ENCODE measurements around the gene VPS13D. TPM values are rescaled to one million over a fixed set of nuclear protein-coding genes. Genes with fewer than 3 reads are reported as not detected.

The VPS13D gene
- total RNA-seq, 2 donors from 2014 or later = 63.5 to 67.6 TPM

GRCh38 chr1:12505231-12505630, 275.4 kb downstream of the VPS13D start:
- Mint-ChIP-seq H3K4me3 (no peak overlapping the region), H3K27me3 (no peaks in the 10 kb centered on the region), H3K36me3 (ENCODE audit: low read depth) (peaks cover 8% of the 10 kb centered on the region), H3K27ac (no peak overlapping the region), H3K4me1 (peaks cover 23% of the 10 kb centered on the region)
- no peak for DNase-seq
- ATAC-seq = no peak
- no peaks in the 10 kb centered on the region for H3K9me3 ChIP-seq (ENCODE audit: control insufficient read depth, low read length, poor library complexity, severe bottlenecking)

DNA sequence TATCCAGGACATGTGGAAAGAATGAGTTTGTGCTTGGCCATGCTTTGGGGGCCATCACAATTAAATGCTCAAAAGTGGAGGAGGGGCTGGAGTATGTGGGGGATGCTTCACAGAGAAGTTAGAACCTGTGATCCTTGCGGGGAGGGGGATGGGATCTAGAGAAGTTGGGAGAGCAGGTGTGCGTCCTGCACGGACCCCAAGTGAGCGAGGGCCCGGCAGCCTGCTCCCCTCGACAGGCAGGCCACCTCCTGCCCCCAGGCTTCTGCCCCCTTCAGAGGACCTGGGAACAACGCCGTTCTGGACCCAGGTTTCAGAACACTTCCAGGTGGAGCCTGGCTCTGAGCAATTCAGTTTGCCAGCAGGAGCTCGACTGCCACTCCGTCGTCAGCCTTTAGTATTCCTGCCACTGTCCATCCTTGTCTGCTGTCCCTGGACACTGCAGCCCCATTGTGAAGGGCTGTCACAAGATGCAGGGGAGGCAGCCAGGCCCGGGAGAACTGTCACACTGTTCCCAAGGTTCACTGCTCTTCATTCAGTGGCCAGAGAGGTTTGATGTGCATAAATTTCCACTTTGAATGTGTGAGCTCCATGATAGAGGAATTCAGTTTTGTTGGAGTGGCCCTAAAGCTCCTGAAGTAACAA, 275.9 kb downstream of the VPS13D start:
- no peak for ATAC-seq
- peaks cover 8% of the 10 kb centered on the region for H3K36me3 Mint-ChIP-seq (ENCODE audit: low read depth)
- no peaks in the 10 kb centered on the region for H3K9me3 ChIP-seq (ENCODE audit: control insufficient read depth, low read length, poor library complexity, severe bottlenecking)
- H3K27me3 Mint-ChIP-seq = no peaks in the 10 kb centered on the region
- peaks cover 28% of the 10 kb centered on the region for H3K4me1 Mint-ChIP-seq
- no peak overlapping the region for H3K27ac Mint-ChIP-seq
- H3K4me3 Mint-ChIP-seq = no peak overlapping the region
- DNase-seq = no peak

- no peak overlapping the region for H3K4me3 Mint-ChIP-seq
- H3K36me3 Mint-ChIP-seq (ENCODE audit: low read depth) = peaks cover 7% of the 10 kb centered on the region
- no peak for DNase-seq
- peaks cover 27% of the 10 kb centered on the region for H3K4me1 Mint-ChIP-seq
- no peak for ATAC-seq
- H3K27me3 Mint-ChIP-seq = no peaks in the 10 kb centered on the region
- H3K9me3 ChIP-seq (ENCODE audit: control insufficient read depth, low read length, poor library complexity, severe bottlenecking) = no peaks in the 10 kb centered on the region
- no peak overlapping the region for H3K27ac Mint-ChIP-seq
These were observed 276.8 kb downstream of the VPS13D start for GRCh38 chr1:12506281-12507280.

DNA sequence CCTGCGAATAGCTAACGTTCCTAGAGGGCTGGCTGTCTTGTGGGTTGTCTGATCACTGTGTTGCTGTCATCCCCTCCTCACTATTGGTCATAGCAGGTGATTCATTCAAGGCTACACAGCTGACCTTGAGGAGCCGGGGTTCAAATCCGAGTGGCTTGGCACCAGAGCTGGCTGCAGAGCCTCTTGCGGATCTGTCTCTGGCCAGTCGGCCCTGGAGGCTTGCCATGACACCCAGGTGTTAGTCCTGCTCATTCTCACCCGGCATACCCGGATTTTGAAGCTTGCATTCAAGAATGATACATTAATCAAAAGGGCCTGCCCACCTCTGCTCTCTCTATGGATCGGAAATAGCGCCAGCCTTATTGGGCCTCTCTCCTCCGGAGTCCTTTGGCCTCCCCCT, 277.8 kb downstream of the VPS13D start:
- H3K36me3 Mint-ChIP-seq (ENCODE audit: low read depth) = peaks cover 5% of the 10 kb centered on the region
- H3K4me1 Mint-ChIP-seq = peaks cover 20% of the 10 kb centered on the region
- DNase-seq (no peak), ATAC-seq (no peak)
- no peaks in the 10 kb centered on the region for H3K27me3 Mint-ChIP-seq
- no peak overlapping the region for H3K4me3 Mint-ChIP-seq
- peak overlapping the region; percentile 97 for H3K27ac Mint-ChIP-seq
- no peaks in the 10 kb centered on the region for H3K9me3 ChIP-seq (ENCODE audit: control insufficient read depth, low read length, poor library complexity, severe bottlenecking)

DNA sequence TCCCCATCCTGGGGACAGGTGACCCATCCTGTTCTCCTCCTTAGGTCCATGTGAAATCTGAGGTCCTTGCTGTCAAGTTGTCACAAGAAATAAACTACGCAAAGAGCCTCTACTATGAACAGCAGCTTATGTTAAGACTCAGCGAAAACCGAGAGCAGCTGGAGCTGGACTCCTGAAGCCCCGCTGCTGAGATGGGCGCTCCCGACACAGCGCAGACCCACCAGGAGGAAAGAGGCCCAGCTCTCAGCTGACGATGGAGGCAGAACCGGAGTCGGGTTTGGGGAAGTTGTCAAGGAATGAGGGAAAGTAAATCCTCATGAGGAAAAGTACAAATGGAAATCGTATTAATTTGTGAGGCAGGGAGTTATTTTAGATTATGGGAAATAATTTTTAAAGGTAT, 279.0 kb downstream of the VPS13D start:
- H3K9me3 ChIP-seq (ENCODE audit: control insufficient read depth, low read length, poor library complexity, severe bottlenecking) = no peaks in the 10 kb centered on the region
- H3K4me1 Mint-ChIP-seq = peaks cover 20% of the 10 kb centered on the region
- ATAC-seq (no peak), DNase-seq (no peak)
- H3K27me3 Mint-ChIP-seq = no peaks in the 10 kb centered on the region
- peaks cover 7% of the 10 kb centered on the region for H3K36me3 Mint-ChIP-seq (ENCODE audit: low read depth)
- peak overlapping the region; percentile 97 for H3K27ac Mint-ChIP-seq
- no peak overlapping the region for H3K4me3 Mint-ChIP-seq

DNA sequence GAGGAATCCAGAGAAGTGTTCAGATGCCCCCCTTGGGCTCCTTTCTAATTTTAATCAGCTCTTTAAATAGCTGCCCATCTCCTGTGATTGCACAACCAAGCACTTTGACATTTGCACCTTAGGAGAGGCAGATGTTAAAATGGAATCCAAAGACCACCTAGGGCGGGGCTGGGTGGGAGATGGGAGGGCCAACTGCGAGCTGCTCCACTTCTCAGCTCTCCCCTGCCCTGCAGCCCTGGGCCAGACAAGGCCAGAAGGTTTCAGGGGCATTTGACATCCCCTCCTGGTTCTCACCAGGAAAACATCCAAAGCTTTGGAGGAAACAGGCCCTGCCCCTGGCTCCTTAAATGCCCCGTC, 281.3 kb downstream of the VPS13D start:
- H3K9me3 ChIP-seq (ENCODE audit: control insufficient read depth, low read length, poor library complexity, severe bottlenecking) = no peaks in the 10 kb centered on the region
- ATAC-seq (no peak), DNase-seq (no peak)
- H3K27ac Mint-ChIP-seq = peak overlapping the region; percentile 97
- peaks cover 4% of the 10 kb centered on the region for H3K36me3 Mint-ChIP-seq (ENCODE audit: low read depth)
- peaks cover 23% of the 10 kb centered on the region for H3K4me1 Mint-ChIP-seq
- H3K4me3 Mint-ChIP-seq = peak overlapping the region; percentile 91
- H3K27me3 Mint-ChIP-seq = no peaks in the 10 kb centered on the region

DNA sequence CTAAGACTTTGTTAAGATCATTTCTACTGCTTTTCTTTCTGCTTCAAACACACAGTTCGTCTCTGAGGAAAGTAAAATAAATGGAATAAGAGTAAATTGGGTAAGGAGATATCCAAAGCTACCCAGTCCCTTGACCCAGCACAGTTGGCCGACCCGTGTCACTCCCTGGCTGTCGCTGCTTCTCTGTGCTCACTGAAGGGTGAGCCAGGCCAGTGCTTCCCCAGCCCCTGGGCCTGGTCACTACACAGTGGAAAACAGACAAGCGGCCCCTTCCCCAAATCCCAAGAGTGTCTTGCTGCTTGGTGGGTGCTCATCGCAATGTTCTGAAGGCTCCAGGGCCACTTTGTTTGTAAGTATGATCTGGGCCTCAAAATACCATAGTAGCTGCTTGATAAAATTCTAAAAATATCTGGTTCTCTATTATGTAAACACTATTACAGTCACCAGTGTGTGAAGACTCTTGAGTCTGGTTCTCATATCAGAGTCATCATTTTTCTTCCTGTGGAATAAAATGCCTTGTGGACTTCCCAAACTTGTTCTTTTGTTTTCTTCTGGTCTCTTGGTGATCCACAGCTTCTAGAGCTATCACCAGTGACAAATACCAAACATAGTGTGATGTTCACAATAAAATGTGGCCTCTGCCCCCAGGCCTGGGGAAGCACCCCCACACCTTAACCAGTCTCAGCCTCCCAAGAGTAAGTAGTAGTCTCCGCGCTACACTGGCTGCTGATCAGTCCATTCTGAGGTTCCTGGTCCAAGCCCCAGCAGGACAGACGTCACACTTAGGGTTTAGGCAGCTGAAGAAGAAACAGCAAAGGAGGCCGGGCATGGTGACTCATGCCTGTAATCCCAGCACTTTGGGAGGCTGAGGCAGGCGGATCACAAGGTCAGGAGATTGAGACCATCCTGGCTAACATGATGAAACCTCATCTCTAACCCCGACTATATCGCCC, 282.0 kb downstream of the VPS13D start:
- H3K27me3 Mint-ChIP-seq = no peaks in the 10 kb centered on the region
- H3K4me3 Mint-ChIP-seq = peak overlapping the region; percentile 81
- H3K36me3 Mint-ChIP-seq (ENCODE audit: low read depth) = peaks cover 4% of the 10 kb centered on the region

DNA sequence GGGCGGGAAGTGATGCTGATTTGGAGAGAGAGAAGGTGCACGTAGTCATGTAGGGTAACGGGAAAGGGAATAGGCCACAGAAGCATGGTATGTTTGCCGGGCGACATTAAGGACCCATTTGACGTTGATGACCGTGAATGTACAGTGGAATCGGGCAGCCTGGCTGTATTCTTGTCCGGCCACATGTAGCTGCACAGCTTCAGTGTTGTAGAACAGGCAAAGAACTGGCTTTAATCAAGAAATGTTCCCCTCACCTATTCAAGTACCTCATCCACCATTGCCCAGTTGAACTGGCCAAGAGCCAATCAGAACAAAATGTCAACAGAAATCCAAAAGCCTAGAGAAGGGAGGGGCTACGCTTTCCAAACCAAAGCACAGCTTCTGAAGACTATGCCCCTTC, 283.4 kb downstream of the VPS13D start:
- no peak overlapping the region for H3K27ac Mint-ChIP-seq
- DNase-seq (no peak), ATAC-seq (no peak)
- peaks cover 4% of the 10 kb centered on the region for H3K36me3 Mint-ChIP-seq (ENCODE audit: low read depth)
- no peaks in the 10 kb centered on the region for H3K27me3 Mint-ChIP-seq
- peaks cover 27% of the 10 kb centered on the region for H3K4me1 Mint-ChIP-seq
- no peaks in the 10 kb centered on the region for H3K9me3 ChIP-seq (ENCODE audit: control insufficient read depth, low read length, poor library complexity, severe bottlenecking)
- no peak overlapping the region for H3K4me3 Mint-ChIP-seq

More for the DNA sequence above, 282.0 kb downstream of the VPS13D start:
- DNase-seq (no peak), ATAC-seq (no peak)
- Mint-ChIP-seq H3K27ac (peak overlapping the region; percentile 97), H3K4me1 (peaks cover 23% of the 10 kb centered on the region)
- no peaks in the 10 kb centered on the region for H3K9me3 ChIP-seq (ENCODE audit: control insufficient read depth, low read length, poor library complexity, severe bottlenecking)

GRCh38 chr1:12514590-12514989, 284.8 kb downstream of the VPS13D start:
- H3K4me1 Mint-ChIP-seq = peaks cover 29% of the 10 kb centered on the region
- peak overlapping the region; percentile 81 for H3K27ac Mint-ChIP-seq
- DNase-seq (no peak), ATAC-seq (no peak)
- H3K4me3 Mint-ChIP-seq = no peak overlapping the region
- no peaks in the 10 kb centered on the region for H3K27me3 Mint-ChIP-seq
- peaks cover 4% of the 10 kb centered on the region for H3K36me3 Mint-ChIP-seq (ENCODE audit: low read depth)
- no peaks in the 10 kb centered on the region for H3K9me3 ChIP-seq (ENCODE audit: control insufficient read depth, low read length, poor library complexity, severe bottlenecking)

DNA sequence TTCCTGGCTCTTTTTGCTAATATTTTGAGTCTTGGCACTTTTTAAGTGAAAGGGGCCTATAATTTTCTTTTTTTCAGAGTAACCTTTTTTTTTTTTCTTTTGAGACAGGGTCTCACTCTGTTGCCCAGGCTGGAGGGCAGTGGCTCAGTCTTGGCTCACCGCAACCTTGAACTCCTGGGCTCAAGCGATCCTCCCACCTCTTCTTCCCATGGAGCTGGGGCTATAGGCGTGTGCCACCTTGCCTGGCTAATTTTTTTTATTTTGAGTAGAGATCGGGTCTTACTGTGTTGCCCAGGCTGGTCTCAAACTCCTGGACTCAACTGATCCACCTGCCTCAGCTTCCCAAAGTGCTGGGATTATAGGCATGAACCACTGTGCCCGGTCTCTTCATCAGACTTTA, 285.4 kb downstream of the VPS13D start:
- H3K36me3 Mint-ChIP-seq (ENCODE audit: low read depth) = peaks cover 4% of the 10 kb centered on the region
- no peaks in the 10 kb centered on the region for H3K27me3 Mint-ChIP-seq
- DNase-seq (no peak), ATAC-seq (no peak)
- H3K9me3 ChIP-seq (ENCODE audit: control insufficient read depth, low read length, poor library complexity, severe bottlenecking) = no peaks in the 10 kb centered on the region
- H3K4me3 Mint-ChIP-seq = no peak overlapping the region
- no peak overlapping the region for H3K27ac Mint-ChIP-seq
- H3K4me1 Mint-ChIP-seq = peaks cover 25% of the 10 kb centered on the region

DNA sequence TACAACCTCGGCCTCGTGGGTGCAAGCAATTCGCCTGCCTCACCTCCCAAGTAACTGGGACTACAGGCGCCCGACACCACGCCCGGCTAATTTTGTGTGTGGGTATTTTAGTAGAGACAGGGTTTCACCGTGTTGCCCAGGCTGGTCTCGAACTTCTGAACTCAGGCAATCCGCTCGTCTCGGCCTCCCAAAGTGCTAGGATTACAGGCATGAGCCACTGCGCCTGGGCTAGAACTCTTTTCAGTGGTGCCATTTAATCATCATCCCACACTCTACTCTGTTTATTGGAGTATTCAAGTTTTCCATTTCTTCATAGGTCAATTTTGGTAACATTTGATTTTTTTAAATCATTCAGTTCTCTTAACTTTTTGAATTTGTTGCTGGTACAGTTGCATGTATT, 286.9 kb downstream of the VPS13D start:
- Mint-ChIP-seq H3K36me3 (ENCODE audit: low read depth) (peaks cover 4% of the 10 kb centered on the region), H3K27me3 (no peaks in the 10 kb centered on the region), H3K27ac (no peak overlapping the region), H3K4me1 (peaks cover 19% of the 10 kb centered on the region), H3K4me3 (no peak overlapping the region)
- ATAC-seq (no peak), DNase-seq (no peak)
- H3K9me3 ChIP-seq (ENCODE audit: control insufficient read depth, low read length, poor library complexity, severe bottlenecking) = no peaks in the 10 kb centered on the region

- H3K9me3 ChIP-seq (ENCODE audit: control insufficient read depth, low read length, poor library complexity, severe bottlenecking) = no peaks in the 10 kb centered on the region
- Mint-ChIP-seq H3K4me3 (no peak overlapping the region), H3K4me1 (peaks cover 17% of the 10 kb centered on the region), H3K36me3 (ENCODE audit: low read depth) (peaks cover 2% of the 10 kb centered on the region), H3K27ac (peak overlapping the region; percentile 53), H3K27me3 (no peaks in the 10 kb centered on the region)
- DNase-seq (no peak), ATAC-seq (no peak)
These were observed 289.3 kb downstream of the VPS13D start for GRCh38 chr1:12518931-12519692.
